ENCODE data around the gene MINDY2.

Gene MINDY2

GRCh38 chr15:58898150-58898680 lies 127.1 kb downstream of the MINDY2 start:
- no peak for DNase-seq

- no peak for DNase-seq
Observed at GRCh38 chr15:58900631-58901030, 129.5 kb downstream of the MINDY2 start.

GRCh38 chr15:58908550-58909309 lies 137.6 kb downstream of the MINDY2 start:
- no peak for DNase-seq

GRCh38 chr15:58909616-58910015 lies 138.5 kb downstream of the MINDY2 start:
- no peak for DNase-seq

GRCh38 chr15:58910456-58910855 lies 139.4 kb downstream of the MINDY2 start:
- DNase-seq = no peak
